ENCODE results near the gene RASA3. TPM values are rescaled to one million over a fixed set of nuclear protein-coding genes. Genes with fewer than 3 reads are reported as not detected.

The RASA3 gene
- total RNA-seq, 2 donors from 2014 or later: 8.6 to 12.5 TPM

- Histone ChIP-seq H3K9me3 (no peaks in the 10 kb centered on the region), H3K4me3 (no peak overlapping the region), H3K27me3 (replicated peaks; ENCODE audit: insufficient read depth) (no peaks in the 10 kb centered on the region), H3K27ac (peak overlapping the region; percentile 33 to 51), H3K36me3 (no peaks in the 10 kb centered on the region), H3K4me1 (replicated peaks) (peaks cover 4% of the 10 kb centered on the region)
- TF ChIP-seq CTCF (IDR thresholded peaks at IDR 0.05) (no peak), POLR2AphosphoS5 (IDR thresholded peaks at IDR 0.05) (peak; percentile 19), POLR2A (IDR thresholded peaks at IDR 0.05) (no peak)
- peak; percentile 39 for DNase-seq (ENCODE audit: low spot score)
- WGBS: 32% methylated on average over 40 of the region's 40 CpGs
- intact Hi-C loops (cut with DNase I): no loop called here
Observed at GRCh38 chr13:114035583-114036531, 96.6 kb downstream of the RASA3 start.

- DNase-seq (ENCODE audit: low spot score): no peak
- Histone ChIP-seq H3K9me3 (no peaks in the 10 kb centered on the region), H3K4me1 (replicated peaks) (peaks cover 4% of the 10 kb centered on the region), H3K27ac (peak overlapping the region; percentile 33 to 51), H3K27me3 (replicated peaks; ENCODE audit: insufficient read depth) (no peaks in the 10 kb centered on the region), H3K36me3 (no peaks in the 10 kb centered on the region), H3K4me3 (no peak overlapping the region)
- 68% methylated on average over 10 of the region's 10 CpGs for WGBS
- TF ChIP-seq POLR2A (IDR thresholded peaks at IDR 0.05): no peak
- no peak for TF ChIP-seq CTCF (IDR thresholded peaks at IDR 0.05)
- TF ChIP-seq POLR2AphosphoS5 (IDR thresholded peaks at IDR 0.05): no peak
- intact Hi-C loops (cut with DNase I): no loop called here
Observed at GRCh38 chr13:114035186-114035582, 97.2 kb downstream of the RASA3 start.

- DNase-seq (ENCODE audit: low spot score): no peak
- H3K4me3 ChIP-seq: no peak overlapping the region
- H3K27me3 ChIP-seq (replicated peaks; ENCODE audit: insufficient read depth): no peaks in the 10 kb centered on the region
- H3K9me3 ChIP-seq: no peaks in the 10 kb centered on the region
- H3K27ac ChIP-seq: peak overlapping the region; percentile 33 to 51
- intact Hi-C loops (cut with DNase I): no loop called here
- WGBS: 64% methylated on average over 9 of the region's 9 CpGs
- H3K36me3 ChIP-seq: no peaks in the 10 kb centered on the region
- H3K4me1 ChIP-seq (replicated peaks): peaks cover 4% of the 10 kb centered on the region
- TF ChIP-seq POLR2AphosphoS5 (IDR thresholded peaks at IDR 0.05) (no peak), POLR2A (IDR thresholded peaks at IDR 0.05) (no peak), CTCF (IDR thresholded peaks at IDR 0.05) (no peak)
Observed at GRCh38 chr13:114034481-114034891, 97.9 kb downstream of the RASA3 start.

GRCh38 chr13:114033541-114034315, 98.7 kb downstream of the RASA3 start:
- intact Hi-C loops (cut with DNase I): no loop called here
- H3K36me3 ChIP-seq: no peaks in the 10 kb centered on the region
- peaks cover 4% of the 10 kb centered on the region for H3K4me1 ChIP-seq (replicated peaks)
- no peak for DNase-seq (ENCODE audit: low spot score)
- no peak overlapping the region for H3K4me3 ChIP-seq
- 93% methylated on average over 29 of the region's 32 CpGs for WGBS
- peak overlapping the region in 1 of 2 donors; percentile 51 for H3K27ac ChIP-seq
- TF ChIP-seq POLR2AphosphoS5 (IDR thresholded peaks at IDR 0.05) (no peak), POLR2A (IDR thresholded peaks at IDR 0.05) (no peak), CTCF (IDR thresholded peaks at IDR 0.05) (no peak)
- H3K9me3 ChIP-seq: no peaks in the 10 kb centered on the region
- H3K27me3 ChIP-seq (replicated peaks; ENCODE audit: insufficient read depth): no peaks in the 10 kb centered on the region
